Measurements from ENCODE around the gene PTH2. TPM values are rescaled to one million over a fixed set of nuclear protein-coding genes. Genes with fewer than 3 reads are reported as not detected.

The PTH2 gene
- total RNA-seq, 4 donors from 2014 or later: not detected

- Histone ChIP-seq H3K4me3 (no peak overlapping the region), H3K36me3 (no peaks in the 10 kb centered on the region), H3K4me1 (no peaks in the 10 kb centered on the region), H3K9me3 (no peaks in the 10 kb centered on the region), H3K27ac (no peak overlapping the region), H3K27me3 (peaks cover 26 to 66% of the 10 kb centered on the region in 2 donors)
- no peak for TF ChIP-seq CTCF (IDR thresholded peaks at IDR 0.05)
- no peak for TF ChIP-seq POLR2A (IDR thresholded peaks at IDR 0.05)
- DNase-seq: no peak
- intact Hi-C loops (cut with DNase I; ENCODE audit: low total_unique reads): loop anchor here (10.0 kb wide), 1 partner anchor 205 kb away; no protein-coding TSS in a partner anchor
These were observed 7.0 kb upstream of the PTH2 start for GRCh38 chr19:49430172-49430677.

- no peaks in the 10 kb centered on the region for H3K9me3 ChIP-seq
- no peak overlapping the region for H3K4me3 ChIP-seq
- no peak for TF ChIP-seq POLR2A (IDR thresholded peaks at IDR 0.05)
- no peak for TF ChIP-seq CTCF (IDR thresholded peaks at IDR 0.05)
- H3K27ac ChIP-seq: no peak overlapping the region
- intact Hi-C loops (cut with DNase I; ENCODE audit: low total_unique reads): no loop called here
- no peaks in the 10 kb centered on the region for H3K4me1 ChIP-seq
- no peaks in the 10 kb centered on the region for H3K36me3 ChIP-seq
- DNase-seq: no peak
- H3K27me3 ChIP-seq: peaks cover 26 to 74% of the 10 kb centered on the region in 2 donors
These were observed 5.6 kb upstream of the PTH2 start for GRCh38 chr19:49428547-49429451.

- intact Hi-C loops (cut with DNase I; ENCODE audit: low total_unique reads): no loop called here
- DNase-seq: no peak
- Histone ChIP-seq H3K4me3 (no peak overlapping the region), H3K27ac (no peak overlapping the region), H3K4me1 (peaks cover 0 to under 1% of the 10 kb centered on the region in 2 donors), H3K27me3 (peaks cover 30 to 74% of the 10 kb centered on the region in 2 donors), H3K9me3 (no peaks in the 10 kb centered on the region), H3K36me3 (no peaks in the 10 kb centered on the region)
- TF ChIP-seq POLR2A (IDR thresholded peaks at IDR 0.05): no peak
- no peak for TF ChIP-seq CTCF (IDR thresholded peaks at IDR 0.05)
These were observed 4.8 kb upstream of the PTH2 start for GRCh38 chr19:49427855-49428546.

- H3K9me3 ChIP-seq: no peaks in the 10 kb centered on the region
- no peak for DNase-seq
- no peak overlapping the region for H3K27ac ChIP-seq
- H3K4me1 ChIP-seq: peaks cover 0 to 7% of the 10 kb centered on the region in 2 donors
- peaks cover 29 to 74% of the 10 kb centered on the region in 2 donors for H3K27me3 ChIP-seq
- intact Hi-C loops (cut with DNase I; ENCODE audit: low total_unique reads): no loop called here
- no peak for TF ChIP-seq CTCF (IDR thresholded peaks at IDR 0.05)
- TF ChIP-seq POLR2A (IDR thresholded peaks at IDR 0.05): no peak
- no peaks in the 10 kb centered on the region for H3K36me3 ChIP-seq
- H3K4me3 ChIP-seq: no peak overlapping the region
These were observed 4.1 kb upstream of the PTH2 start for GRCh38 chr19:49427339-49427738.

Measured in uterus (tissue), 4 donors.